IPS DF 4.7 (cell line): ENCODE measurements around the gene PSMC3.

Experiments
- DNase-seq: peaks from one replicate; pipeline ENCODE4 v3.0.0-alpha.2; 2013; ENCODE audit warnings: low spot score; ENCODE audit errors: extremely low read depth

Gene PSMC3

DNA sequence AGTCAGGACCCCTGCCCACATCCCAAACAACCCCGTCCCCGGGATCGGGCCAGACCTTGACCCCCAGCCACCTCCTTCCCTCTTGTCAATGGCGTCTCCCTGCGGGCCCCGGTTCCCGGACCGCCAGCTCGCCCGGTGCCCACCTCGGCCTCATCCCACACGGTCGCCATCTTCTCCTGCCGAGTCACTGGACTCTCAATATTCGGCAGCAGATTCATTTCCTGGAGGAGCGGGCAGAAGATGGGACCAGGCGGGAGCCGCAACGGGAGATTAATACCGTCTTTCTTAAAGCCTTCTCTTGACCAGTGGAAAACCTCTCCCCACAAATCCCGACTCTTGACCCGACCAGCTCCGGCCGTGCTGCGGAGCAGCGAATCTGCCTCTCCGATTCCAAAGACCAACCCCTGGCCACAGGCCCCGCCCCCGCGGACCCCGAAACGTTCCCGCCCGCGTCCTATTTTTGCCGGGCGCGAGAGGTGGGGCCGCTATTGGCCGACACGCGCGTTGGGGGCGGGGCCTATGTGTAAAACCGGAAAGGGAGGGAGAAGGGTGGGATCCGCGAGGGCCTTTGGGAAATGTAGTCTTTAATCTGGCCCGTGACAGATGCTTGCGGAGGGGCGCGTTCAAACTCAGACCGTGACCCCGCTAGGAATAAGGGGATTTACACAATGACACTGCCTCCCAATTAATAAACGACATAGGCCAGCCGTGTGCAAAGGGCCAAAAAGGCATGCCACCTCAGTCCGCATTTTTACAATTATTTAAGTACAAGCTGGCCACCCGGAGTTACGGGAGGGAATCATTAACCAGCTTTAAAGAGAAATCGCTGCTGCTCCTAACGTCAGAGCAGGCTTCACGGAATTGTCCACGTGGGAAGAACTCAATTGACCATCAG, at the start of gene PSMC3:
Gene PSMC3 (minus strand): TSS at position 378 of the 895 bp plus-strand sequence. CDS start 160 bp downstream, at position 218.
- DNase-seq, result no peak

DNA sequence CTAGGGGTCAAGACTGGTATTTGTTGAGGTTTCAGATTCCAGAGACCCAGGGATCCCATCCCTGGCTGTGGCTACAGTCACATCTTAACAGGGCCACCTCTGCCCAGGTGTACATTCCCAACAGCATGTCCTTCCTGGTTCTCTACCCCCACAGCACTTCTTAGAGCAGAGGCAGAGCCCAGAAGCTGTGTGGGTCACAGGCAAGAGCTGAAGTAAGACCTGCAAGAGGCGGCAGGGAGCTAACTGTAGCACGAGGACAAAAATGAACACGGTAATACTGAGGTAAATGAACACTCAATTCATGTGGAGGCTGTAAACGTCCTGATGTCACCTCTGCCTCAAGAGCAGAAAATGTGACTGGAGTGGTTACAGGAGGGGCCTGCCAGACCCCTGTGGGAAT, 44.4 kb upstream of the PSMC3 start:
- no peak for DNase-seq

DNA sequence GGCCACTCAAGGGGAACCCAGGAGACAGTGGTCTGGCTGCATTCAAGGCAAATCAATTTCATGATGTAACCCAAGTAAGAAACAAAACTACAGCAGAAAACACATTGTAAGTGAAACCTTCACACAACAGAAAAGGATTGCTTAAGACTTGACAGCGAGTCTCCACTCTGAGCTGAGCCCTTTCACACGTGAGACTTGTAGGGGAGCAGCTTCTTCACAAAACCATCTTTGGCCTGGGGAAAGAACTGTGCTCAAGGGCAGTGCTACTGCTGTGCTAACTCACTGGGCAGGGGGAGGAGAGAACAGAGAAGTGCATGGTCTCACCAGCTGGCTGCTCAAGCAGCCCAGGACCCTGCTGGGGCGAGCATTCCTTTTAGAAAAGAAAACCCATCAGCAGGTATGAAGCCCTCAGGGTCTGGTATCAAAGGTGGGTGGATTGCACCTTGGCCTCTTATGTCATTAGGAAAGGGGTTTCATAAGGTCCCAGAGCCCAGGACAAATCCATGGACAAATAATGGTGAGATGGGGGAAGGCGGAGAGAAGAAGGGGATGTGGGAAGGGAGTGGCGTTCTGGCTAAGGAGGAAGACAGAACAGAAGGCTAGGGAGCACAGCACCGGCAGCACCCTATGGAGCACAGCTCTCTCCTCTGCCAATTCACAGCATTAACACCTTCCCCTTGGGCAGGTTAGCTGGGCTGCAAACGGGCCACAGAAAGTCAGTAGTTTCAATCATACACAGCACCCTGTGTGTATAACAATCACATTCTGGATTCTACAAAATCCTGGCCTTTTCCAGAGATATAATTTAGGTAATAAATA, 43.3 kb upstream of the PSMC3 start:
- DNase-seq, result no peak

DNA sequence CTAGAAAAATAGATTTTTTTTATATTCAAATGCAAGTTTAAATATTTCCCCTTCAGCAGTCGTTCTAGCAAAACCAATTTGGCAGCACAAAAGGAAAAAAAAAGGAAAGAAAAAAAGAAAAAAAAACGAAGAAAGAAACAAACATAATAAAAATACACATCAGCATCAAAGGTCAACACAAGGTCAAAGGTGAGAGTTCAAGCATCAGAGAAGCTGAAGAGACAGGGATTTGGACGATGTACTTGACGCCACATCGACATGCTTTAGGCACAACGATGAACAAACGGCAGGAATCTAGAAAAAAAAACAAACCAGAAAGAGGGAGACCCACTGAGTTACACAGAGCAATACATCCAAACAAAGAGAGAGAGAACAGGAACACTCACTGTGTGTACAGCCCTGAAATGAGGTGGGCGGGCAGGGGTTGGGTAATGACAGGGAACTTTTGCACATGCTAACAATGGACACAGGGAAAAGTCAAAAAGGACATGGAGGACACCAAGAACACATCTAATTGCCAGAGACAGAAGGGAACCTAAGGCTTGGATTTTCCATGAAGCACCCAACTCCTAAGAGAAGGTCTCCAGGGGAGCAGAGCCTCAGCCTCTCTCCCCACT, 42.5 kb upstream of the PSMC3 start:
- no peak for DNase-seq

DNA sequence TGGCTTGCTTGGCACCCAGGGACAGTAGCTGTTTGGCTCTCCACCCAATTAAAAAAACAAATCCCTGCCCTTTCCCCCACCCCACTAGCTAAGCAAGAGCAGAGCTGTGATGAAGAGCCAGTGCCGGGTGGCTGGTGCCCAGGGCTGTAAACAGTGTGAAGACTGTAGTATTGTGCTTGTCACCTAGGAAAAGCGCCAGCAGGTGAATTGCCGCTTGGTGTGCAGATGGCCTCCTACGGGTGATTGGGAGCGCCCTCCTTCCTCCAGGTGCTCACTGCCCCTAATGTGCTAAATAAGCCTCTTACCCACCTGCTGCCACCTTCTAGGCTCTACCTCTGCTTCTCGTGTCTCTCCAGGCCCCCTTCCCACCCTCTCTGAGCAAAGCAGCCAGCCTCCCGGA, 41.1 kb upstream of the PSMC3 start:
- DNase-seq, result no peak

DNA sequence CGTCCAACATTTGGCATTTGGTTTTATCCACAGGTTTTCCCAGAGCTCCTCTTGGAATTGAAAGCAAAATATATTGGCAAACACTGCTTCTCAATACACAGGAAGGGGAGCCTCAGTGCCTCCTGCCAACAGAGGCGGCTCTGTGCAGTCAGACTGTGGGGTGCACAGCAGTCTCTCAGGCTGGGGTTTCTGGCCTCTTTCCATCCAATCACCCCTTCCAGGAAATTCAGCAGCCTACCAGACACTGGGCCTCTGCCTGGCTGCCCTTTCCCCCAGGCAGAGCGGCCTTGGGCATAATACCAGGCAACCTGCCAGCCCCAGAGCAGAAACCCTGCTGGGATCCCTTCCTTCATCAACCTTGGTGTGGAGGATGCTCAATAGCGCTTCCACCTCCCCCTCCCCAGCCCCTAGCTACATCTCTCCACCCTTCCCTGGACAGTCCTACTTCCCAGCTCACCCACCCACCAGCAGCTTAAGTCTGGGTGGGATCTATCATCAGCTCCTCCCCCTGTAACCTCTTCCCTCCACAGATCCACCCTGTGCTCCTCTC, 40.5 kb upstream of the PSMC3 start:
- DNase-seq, result no peak

DNA sequence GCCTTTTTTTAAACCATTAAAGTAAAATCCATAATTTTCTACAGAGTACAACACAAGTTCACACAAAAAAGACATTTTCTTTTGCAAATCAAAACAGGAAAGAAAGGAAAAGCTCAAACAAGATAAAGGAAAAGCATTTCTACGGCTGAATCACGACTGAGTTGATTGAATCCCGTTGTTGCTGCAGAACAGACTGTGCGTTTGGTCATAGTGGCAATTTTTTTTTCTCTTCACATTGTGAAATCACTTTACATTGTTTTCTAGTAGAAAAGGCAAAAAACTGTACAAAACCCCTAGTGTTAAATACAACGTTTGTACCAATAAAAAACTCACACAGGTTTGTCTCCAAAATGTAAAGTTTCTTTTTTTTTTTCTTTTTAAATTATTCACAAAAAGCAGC, 40.0 kb upstream of the PSMC3 start:
- no peak for DNase-seq

DNA sequence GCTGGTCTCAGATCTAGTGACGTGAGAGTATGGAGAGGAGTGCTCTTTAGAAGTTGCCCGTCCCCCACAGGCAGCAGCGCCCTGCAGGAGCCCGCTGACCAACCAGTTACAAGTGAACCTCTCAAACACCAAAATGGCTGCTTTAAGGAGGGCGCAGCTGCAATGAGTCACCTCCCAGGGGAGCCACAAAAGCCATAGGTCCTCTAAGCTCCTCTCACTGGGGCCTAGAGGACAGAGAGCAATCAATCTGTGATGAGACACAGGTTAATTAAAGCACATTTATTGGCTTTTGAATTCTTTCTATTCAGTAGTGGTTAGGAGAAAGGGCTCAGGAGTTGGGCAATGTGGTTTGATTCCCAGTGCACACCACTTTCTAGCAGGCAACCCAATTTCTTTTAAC, 38.2 kb upstream of the PSMC3 start:
- DNase-seq, result no peak

DNA sequence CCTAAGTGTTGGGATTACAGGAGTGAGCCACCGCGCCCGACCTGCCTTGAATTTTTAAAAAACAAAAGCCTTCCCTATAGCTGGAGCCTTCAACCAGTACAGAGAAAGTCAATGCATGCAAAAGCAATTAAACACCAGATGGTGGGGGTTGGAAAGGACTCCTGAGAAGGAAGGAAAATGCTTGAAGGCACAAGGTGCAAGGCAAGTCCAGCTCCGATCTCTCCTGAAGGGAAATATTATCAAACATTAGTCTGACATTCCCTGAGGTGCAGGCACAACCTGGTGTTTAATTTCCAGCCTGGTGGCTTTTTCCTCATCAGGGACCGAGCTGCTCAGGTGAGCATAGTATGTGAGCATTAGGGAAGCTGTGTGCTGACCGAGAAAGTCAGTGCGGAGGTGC, 35.6 kb upstream of the PSMC3 start:
- no peak for DNase-seq

DNA sequence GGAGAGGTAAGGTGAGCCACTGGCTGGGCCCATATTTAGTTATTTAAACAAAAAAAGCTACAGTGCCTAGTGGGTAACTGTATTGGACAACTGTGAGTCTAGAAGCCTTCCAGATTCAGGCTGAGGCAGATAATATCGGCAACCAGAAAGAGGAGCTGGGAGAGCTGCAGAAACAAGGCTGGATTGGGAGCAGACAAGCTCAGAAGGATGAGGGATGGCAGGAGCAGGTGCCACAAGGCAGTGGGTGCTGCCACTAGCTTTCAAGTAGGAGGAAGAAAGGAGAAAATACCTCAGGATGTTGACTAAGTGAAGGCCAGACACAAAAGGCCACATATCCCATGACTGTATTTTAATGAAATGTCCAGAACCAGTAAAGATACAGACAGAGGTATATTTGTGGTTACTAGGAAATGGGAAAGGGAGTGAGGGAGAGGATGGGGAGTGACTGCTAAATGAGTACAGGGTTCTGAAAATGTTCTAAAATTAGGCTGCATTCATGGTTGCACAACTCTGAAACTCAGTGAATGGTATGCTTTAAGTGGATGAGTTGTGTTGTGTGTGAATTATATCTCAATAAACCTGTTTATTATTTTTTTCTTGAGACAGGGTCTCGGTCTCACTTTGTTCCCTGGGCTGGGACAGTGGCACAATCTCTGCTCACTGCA, 34.5 kb upstream of the PSMC3 start:
- no peak for DNase-seq

DNA sequence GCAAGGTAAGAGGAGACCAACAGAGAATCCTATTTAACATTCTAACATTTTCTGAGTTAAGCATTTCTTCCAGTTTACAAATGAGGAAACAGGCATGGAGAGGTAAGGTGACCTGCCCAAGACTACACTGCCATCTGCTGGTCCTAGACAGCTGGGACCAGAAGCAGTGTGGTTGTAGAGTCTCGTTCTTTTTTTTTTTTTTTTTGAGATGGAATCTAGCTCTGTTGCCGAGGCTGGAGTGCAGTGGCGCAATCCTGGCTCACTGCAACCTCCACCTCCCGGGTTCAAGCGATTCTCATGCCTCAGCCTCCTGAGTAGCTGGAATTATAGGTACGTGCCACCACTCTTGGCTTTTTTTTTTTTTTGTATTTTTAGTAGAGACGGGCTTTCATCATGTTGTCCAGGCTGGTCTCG, 28.0 kb upstream of the PSMC3 start:
- DNase-seq, result peak; percentile 44

DNA sequence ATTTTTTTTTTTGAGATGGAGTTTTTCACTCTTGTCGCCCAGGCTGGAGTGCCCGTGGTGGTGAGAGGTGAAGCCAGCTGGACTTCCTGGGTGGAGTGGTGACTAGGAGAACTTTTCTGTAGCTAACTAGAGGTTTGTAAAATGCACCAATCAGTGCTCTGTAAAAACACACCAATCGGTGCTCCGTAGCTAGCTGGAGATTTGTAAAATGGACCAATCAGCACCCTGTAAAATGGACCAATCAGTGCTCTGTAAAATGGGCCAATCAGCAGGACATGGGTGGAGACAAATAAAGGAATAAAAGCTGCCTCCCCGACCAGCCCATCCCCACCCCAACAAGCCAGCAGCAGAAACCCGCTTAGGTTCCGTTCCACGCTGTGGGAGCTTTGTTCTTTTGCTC, 27.1 kb upstream of the PSMC3 start:
- DNase-seq, result no peak

DNA sequence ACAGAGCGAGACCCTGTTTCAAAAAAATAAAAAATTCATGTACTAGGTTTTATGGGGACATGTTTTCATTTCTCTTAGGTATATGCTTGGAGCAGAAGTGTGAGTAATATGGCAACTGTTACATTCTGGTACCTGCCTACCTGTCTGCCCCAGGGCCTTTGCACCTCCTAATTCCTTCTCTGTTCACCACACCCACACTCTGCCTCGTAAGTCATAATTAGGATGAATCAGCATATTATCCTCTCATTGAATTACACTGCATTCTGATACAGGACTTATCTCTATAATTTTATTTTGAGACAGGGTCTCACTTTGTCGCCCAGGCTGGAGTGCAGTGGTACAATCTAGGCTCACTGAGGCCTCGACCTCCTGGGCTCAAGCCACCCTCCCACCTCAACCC, 25.8 kb upstream of the PSMC3 start:
- no peak for DNase-seq

DNA sequence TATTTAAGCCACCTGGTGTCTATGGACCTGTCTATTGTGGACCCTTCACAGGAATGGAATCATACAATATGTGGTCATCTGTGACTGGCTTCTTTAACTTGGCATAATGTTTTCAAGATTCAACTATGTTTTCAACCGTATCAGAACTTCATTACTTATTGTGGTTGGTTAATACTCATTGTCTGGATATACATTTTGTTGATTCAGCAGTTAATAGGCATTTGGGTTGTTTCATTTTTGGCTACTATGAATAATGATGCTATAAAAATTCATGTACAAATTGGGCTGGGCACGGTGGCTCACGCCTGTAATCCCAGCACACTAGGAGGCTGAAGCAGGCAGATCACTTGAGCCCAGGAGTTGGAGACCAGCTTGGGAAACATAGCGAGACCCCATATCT, 25.2 kb upstream of the PSMC3 start:
- no peak for DNase-seq

DNA sequence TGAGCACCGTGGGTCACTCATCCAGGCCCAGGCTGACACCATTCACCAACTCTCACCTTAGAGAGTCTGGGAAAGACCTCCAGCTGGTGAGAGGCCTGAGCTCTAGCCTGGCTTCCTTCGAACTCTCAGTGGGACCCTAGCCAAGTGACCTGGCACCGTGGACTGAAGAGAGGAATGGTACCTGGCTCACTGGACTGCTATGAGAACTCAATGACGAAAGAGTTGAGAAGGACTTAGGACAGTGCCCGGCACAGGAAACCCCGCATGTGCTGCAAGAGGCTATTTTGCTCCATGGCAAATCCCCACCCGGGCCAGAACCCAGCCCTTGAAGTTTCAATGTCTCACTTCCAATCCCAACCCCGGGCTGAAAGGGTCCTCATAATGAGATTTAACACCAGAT, 23.3 kb upstream of the PSMC3 start:
- no peak for DNase-seq

DNA sequence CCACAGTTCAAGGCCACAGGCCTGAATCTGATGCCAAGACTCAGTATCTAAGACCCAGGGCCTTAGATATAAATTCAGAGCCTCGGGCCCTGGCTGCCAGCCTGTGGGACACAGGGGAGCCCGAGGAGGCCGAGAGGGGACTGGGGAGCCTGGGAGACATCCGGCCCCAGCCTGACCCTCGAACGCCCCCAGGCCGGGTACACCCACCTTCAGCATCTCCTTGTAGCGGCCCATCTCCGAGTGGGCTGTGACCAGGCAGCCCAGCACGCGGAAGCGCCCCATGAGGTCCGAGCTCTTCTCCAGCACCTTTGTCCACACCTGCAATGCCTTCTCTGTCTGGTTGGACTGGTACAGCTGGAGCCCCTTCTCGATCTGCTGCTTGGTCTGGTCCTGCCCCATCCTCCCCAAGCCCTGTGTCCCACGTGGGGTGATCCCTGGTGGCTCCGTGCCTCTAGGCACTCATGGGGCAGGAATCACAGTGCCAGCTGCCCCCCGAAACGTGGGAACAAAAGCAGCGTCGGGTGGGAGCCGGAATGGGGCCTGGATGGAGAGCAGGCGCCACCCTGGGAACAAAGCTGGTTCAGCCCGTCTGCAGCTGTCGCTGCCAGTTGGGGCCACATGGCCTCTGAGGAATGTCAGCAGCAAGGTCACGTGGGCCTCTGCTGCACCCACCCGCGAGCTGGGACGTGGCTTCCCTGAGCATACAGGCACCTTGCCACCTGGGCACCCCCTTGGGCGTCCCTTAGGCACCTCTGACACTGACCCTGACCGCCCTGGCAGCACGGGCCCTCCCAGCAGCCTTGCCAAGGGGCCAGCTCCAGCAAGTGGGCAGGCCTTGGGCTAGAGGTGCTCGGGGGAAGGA, 22.6 kb upstream of the PSMC3 start, which contains the start of gene RAPSN:
Gene RAPSN (minus strand): TSS at position 571 of the 862 bp plus-strand sequence. CDS start 172 bp downstream, at position 399.
- DNase-seq, result no peak

DNA sequence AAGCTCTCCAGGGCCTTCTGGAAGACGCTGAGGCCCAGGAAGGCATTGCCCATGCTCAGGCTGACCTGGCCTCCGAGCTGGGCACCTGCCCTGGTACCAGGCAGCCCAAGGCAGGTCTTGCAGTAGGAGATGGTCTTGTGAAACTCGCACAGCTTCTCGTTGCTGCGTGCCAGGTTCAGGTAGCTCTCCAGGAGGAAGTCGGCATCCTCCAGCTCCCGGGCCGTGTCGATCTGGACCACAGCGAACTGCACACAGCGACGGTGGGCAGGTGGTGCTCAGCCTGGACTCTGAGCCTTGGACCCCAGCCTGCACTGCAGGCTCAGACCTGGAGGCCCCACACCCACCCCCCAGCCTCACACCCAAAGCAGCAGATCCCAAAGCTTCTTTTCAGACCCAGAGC, 21.7 kb upstream of the PSMC3 start:
- DNase-seq, result no peak

DNA sequence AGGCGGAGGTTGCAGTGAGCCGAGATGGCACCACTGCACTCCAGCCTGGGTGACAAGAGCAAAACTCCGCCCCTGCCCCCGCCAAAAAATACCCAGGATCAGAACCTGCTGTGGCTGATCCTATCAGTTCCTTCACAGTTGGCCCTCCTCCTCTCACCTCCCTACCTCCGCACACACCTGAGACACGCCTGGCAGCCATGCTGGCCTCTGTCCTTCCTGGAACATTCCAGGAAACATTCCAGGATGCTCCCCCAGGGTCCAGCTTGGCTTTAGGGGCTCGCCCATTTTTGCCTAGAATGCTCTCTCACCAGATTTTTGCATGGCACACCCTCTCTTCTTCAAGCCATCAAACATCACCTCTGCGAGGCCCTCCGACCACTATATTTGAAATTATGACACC, 20.6 kb upstream of the PSMC3 start:
- no peak for DNase-seq

DNA sequence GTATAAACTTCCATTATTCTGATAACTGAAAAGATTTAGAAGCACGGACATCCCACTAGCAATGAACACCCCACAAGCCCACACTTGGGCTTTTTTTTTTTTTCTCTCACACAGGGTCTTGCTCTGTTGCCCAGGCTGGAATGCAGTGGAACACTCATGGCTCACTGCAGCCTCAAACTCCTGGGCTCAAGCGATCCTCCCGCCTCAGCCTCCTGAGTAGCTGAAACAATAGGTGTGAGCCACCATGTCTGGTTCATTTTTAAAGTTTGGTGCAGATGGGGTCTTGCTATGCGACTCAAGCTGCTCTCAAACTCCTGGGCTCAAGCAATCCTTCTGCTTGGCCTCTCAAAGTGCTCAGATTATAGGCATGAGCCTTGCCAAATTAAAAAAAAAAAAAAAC, 19.6 kb upstream of the PSMC3 start:
- DNase-seq, result no peak

DNA sequence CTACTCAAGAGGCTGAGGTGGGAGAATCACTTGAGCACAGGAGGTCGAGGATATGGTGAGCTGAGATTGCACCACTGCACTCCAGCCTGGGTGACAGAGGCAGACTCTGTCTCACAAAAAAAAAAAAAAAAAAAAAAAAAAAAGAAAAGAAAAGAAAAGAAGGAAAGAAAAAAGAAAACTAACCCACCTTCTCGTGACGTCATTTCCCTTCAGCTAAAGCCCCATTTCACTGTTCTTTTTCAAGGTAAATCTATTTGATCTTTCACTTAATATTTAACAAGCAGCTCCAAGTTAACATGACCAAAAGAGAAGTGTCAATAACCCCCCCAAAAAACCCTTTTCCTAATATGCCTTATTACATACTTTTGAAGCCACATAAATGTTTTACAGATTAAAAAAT, 17.6 kb upstream of the PSMC3 start:
- DNase-seq, result no peak
